GM12872 (cell line): ENCODE measurements around the gene KIF18B.

ENCODE experiments used
- TF ChIP-seq, protein P1 (sequence below): IDR thresholded peaks from 3 replicates; pipeline ENCODE4 v1.5.1; 2011; ENCODE audit warnings: low read depth, mild to moderate bottlenecking, low read length, moderate library complexity; ENCODE audit not compliant: insufficient read depth

The KIF18B gene

DNA sequence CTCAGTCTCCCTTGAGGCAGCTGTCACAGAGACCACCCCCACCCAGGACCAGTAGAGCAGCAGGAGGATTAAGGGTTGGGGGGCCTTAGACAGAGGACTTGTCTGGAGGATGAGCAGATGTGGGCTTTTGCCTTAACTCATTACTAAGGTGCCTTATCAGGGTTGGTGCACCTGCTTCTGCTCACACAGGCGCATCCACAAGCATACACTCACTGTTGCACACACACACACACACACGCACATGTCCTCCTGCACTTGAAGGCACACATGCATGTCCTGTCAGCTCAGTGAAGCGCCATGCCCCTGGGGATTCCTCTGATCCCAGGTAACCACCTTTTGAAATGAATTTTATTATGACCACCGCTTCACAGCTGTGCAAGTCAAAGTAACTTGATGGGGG, 33.4 kb downstream of the KIF18B start:
- TF ChIP-seq, protein P1, sequence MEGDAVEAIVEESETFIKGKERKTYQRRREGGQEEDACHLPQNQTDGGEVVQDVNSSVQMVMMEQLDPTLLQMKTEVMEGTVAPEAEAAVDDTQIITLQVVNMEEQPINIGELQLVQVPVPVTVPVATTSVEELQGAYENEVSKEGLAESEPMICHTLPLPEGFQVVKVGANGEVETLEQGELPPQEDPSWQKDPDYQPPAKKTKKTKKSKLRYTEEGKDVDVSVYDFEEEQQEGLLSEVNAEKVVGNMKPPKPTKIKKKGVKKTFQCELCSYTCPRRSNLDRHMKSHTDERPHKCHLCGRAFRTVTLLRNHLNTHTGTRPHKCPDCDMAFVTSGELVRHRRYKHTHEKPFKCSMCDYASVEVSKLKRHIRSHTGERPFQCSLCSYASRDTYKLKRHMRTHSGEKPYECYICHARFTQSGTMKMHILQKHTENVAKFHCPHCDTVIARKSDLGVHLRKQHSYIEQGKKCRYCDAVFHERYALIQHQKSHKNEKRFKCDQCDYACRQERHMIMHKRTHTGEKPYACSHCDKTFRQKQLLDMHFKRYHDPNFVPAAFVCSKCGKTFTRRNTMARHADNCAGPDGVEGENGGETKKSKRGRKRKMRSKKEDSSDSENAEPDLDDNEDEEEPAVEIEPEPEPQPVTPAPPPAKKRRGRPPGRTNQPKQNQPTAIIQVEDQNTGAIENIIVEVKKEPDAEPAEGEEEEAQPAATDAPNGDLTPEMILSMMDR: no peak

DNA sequence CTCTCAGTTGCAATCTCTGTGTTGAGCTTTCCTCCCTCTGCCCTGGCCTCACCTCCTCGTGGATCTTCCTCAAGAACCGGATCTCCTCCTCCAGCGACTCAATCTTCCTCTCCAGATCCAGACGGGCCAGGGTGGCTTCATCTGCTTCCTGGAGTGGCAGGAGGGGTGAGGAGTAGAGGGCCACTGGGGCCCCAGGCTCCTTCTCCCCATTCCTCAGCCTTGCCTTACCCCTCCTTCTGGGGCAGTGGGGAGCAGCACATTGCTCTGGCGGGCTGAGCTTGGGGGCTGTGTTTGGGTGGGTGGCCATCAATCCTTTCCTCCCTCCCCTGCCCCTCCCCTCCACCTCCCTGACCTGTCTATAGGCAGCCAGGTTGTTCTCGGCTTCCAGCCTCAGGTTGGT, 33.9 kb downstream of the KIF18B start:
- TF ChIP-seq, protein P1: no peak

DNA sequence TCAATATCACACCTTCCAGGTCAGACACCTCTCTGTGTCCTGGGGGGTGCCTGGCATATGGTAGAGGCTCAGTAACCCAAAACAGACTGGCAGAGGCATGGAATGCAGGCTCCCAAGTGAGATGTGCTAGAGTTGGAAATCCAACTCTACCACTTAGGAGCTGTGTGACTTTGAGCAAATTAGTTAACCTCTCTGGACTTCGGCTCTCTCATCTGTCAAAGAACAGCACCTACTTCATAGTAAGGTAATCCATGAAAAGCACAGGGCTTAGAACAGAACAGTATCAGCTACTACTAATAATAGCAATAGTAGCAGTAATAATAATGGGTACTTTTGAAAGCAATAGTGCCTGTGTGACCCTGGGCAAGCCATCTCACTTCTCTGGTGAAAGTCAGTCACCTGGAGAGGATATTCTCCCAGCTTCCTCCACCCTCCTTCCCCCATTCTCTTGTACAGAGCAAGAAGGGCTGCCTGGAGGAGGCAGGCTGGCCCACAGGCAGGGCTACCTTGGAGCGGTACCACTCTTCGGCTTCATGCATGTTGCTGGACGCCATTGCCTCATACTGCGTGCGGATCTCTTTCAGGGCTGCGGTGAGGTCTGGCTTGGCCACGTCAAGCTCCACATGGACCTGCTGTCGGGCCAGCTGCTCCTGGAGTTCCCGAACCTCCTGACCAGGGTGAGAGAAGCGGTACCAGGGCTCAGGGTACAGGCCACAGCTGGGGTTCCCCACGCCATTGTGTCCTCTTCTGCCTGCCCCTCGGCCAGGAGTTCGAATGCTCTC, 34.6 kb downstream of the KIF18B start:
- TF ChIP-seq, protein P1: no peak

DNA sequence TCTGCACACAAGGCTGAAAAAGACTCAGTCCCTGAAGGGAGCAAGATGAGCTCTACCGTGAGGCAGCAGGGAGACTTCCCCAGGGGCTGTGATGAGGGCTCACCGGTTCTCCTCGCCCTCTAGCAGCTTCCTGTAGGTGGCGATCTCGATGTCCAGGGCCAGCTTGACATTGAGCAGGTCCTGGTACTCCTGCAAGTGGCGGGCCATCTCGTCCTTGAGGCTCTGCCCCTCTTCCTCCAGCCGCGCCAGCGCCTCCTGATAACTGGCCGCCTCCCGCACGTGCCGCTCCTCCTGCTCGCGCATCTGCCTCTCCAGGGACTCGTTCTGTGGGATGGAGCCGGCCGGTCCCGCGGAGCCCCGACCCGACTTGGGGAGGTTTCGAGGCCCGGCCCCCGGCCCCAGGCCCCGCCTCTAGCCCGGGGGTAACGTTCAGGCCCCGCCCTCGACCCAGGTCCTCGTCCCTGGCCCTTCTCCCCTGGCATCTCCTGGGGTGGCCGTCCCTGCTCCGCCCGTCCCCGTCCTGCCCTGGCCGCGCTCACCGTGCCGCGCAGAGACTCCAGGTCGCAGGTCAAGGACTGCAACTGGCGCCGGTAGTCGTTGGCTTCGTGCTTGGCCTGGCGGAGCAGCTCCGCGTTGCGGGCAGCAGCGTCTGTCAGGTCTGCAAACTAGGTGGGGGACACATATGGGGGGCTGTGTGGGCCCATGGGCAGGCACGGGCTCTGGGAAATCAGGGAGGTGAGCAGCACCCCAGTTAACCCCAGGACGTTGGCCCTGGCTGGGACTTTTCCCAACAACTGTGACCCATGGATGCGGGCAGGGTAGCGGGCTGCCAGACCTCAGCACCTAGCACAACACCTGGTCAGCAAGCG, 36.2 kb downstream of the KIF18B start:
- TF ChIP-seq, protein P1: peak; percentile 65

DNA sequence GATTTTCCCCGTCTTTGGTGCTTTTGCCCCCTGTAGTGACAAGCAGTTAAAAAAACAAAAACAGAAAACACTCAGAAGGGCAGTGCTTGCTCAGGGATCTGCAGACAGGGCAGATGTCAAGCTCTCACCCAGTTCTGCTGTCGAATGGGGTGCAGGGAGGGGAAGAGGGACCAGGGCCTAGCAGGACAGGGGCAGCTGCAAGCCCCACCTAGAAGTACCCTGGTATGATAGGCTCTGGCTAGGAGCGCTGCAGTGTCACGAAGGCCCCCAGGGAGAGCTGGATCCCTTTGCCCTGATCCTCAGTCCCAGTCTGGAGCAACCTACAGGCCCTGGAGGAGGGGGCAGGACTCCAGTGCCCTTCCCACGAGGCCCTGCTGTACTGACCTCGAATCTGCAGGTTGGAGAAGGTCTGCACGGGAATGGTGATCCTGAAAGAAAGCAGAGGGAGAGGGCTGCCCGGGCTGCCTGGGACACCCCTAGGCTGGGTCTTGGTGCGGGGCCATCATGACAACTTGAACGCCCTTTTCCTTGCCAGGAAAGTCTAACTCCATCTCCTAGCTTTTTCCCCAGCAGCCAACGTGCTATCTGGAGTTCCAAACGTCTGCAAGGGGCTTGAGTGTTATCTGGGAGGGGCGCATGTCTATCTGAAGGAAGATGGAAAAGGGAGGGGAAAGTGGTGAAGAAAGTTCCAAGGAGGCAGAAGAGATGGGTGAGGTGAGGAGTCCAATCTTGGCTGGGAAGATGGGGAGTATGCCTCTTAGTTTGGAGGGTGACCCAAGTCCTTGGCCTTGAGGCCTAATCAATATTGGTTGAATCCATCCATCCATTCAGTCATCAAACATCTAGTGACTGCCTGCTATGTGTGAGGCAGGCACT, 37.1 kb downstream of the KIF18B start:
- TF ChIP-seq, protein P1: no peak

DNA sequence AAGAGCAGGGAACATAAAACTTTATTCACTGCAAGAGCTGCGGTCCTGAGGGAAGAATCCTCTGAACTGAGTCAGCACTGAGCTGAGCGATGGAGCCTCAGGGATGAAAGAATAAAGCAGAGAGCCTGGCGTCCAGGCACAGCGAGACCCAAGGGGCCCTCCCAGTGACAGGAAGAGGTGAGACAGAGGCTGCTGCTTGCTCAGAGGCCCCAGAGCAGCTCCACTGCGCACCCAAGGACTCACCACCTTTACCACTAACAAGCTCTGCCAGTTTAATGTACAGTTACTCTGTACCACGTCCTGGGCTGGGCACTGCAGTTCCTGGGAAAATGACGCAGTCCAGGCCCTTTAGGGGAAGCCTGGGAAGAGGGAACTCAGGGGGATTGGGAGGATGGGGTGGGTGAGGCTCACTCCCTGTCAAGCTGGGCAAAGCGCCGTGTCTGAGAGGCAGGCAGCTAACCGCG, 37.9 kb downstream of the KIF18B start:
- TF ChIP-seq, protein P1: no peak

DNA sequence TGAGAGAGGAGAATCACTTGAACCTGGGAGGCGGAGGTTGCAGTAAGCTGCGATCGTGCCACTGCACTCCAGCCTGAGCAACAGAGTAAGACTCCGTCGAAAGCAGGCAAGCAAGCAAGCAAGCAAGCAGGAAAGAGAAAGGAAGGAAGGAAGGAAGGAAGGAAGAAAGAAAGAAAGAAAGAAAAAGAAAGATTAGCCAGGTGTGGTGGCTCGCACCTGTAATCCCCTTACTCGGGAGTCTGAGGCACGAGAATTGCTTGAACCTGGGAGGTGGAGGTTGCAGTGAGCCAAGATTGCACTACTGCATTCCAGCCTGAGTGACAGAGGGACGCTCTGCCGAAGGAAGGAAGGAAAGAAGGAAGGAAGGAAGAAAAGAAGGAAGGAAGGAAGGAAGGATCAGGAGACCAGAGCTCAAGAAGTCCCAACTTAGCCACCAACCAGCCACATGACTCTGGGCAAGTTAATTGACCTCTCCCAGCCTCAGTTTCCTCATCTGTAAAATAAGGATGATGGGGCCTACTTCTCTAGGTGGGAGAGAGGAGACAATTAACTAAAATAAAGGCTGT, 38.7 kb downstream of the KIF18B start:
- TF ChIP-seq, protein P1: no peak
